HG02798 (cell line): ENCODE data around the gene FAM111A.

Experiments used
- ATAC-seq: cut with Tn5 transposase; IDR thresholded peaks from one replicate; pipeline ENCODE4 v1.9.1; 2021; ENCODE audit warnings: mild to moderate bottlenecking; ENCODE audit not compliant: unreplicated experiment, poor library complexity

Gene FAM111A

DNA sequence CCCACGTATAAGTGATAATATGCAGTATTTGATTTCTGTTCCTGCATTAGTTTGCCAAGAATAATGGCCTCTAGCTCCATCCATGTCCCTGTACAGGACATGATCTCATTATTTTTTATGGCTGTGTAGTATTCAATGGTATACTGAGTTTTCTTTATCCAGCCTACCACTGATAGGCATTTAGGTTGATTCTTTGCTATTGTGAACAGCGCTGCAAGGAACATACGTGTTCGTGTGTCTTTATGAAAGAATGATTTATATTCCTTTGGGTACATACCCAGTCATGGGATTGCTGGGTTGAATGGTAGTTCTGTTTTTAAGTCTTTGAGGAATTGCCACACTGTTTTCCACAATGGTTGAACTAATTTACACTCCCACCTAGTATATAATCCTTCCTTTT, 1.5 kb upstream of the FAM111A start:
- ATAC-seq = no peak

DNA sequence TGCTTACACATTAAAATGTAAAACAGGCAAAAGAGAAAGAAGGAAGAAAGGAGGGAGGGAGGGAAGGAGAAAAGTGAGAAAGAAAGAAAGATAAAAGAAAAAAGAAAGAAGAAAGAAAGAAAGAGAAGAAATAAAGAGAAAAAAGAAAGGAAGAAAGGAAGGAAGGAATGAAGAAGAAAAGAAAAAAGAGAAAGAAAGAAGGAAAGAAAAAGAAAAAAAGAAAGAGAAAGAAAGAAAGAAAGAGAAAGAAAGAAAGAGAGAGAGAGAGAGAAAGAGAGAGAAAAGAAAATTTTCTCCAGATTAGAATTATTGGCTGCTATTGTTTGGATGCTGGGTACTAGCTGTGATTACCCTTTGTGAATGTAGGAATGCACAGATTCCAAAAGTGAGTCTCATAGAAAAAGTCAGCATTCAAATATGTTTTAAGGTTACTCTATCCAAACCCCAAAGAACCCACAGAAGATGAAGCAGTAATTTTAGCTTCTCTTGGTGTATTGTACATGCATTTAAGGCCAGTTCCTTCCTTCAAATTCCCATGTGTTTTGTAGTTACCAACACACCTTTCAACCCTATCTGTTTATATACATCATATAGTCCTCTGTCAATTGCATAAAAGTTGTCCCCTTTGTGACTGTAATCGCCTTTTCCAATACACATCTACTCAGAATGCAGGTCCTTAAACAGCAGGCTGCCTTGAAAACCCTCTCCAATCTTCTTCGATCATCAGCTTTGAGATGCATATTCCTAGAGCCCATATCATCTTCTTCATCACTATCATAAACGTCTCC, 789 bp upstream of the FAM111A start:
- no peak for ATAC-seq

DNA sequence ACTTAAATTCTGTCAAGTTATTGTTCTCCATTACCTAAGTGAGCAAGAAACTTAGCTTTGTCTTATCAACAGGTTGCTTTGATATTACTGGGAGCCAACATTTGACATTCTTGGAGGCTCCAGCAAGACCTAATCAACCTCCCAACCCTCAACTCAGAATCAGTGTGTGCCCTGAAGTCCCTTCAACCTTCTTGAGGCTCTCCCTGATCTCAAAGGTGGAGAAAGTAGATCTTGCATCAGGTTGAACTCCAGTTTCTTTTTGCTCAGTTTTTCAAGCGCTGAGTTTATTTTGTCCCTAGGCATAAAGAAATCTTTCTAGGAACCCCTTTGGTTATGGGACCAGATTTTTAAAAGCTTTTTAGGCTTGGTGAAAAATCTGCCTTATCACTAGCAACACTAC, 1.4 kb downstream of the FAM111A start:
- ATAC-seq = no peak

DNA sequence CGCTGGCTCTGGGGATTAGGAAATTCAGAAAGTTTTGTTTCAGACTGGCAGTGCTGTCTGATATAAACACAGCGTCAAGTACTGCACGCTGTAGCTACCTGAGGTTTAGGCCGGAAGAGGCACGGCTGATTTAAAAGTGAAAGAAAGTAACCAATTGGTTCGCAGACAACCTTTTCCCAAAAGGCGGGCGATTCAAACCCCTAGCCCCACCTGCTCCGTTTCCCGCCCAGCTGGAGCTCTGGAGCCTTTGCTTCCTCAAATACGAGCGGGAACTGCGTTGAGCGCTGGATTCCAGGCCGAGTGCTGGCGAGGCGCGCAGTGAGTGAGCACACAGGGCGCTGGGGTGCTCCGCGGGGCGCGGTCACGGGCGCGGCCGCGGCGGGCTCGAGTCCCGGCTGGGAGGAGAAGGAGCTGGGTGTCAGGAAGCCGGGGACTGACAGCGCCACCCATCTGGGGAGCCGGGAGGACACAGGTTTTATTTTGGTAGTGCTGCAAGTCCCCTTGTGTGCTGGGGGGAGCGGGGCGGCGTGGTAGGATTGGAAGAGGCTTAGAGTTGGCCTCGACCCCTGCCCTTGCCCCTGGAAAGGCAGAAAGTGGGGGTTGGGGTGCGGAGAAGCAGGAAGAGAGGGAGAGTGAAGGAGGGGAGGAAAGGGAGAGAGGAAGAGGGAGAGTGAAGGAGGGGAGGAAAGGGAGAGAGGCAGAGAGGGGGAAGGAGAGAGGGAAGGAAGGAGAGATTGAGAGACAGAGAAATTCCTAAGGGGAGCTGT, 2.1 kb downstream of the FAM111A start:
- ATAC-seq = peak; percentile 69

DNA sequence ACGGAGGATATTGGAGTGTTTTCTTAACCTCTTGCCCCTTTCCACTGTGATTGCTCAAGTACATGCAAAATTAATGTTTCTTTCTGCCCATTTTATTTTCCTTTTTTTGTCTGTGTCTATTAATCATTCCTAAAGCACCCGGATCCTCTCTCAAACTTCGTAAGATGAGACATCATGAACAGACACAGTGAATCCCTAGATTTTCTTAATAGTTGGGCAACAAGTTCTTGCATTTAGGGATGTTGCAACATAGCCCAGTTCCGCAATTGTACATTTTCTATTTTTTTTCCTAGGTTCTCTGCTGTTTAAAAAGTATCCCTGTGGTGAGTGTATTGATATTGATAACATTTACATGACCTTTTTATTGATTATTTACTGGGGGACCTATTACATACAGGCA, 2.9 kb downstream of the FAM111A start:
- ATAC-seq = no peak

DNA sequence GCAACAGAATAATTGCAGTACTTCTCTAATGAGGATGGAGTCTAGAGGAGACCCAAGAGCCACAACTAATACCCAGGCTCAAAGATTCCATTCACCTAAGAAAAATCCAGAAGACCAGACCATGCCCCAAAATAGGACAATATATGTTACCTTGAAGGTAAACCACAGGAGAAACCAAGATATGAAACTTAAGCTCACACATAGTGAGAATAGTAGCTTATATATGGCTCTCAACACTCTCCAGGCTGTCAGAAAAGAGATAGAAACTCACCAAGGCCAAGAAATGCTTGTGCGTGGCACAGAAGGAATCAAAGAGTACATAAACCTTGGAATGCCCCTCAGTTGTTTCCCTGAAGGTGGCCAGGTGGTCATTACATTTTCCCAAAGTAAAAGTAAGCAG, 9.1 kb downstream of the FAM111A start:
- peak; percentile 56 for ATAC-seq

DNA sequence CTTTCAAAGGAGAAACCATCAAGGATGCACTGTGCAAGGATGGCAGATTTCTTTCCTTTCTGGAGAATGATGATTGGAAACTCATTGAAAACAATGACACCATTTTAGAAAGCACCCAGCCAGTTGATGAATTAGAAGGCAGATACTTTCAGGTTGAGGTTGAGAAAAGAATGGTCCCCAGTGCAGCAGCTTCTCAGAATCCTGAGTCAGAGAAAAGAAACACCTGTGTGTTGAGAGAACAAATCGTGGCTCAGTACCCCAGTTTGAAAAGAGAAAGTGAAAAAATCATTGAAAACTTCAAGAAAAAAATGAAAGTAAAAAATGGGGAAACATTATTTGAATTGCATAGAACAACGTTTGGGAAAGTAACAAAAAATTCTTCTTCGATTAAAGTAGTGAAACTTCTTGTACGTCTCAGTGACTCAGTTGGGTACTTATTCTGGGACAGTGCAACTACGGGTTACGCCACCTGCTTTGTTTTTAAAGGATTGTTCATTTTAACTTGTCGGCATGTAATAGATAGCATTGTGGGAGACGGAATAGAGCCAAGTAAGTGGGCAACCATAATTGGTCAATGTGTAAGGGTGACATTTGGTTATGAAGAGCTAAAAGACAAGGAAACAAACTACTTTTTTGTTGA, 9.8 kb downstream of the FAM111A start:
- ATAC-seq = peak; percentile 91

DNA sequence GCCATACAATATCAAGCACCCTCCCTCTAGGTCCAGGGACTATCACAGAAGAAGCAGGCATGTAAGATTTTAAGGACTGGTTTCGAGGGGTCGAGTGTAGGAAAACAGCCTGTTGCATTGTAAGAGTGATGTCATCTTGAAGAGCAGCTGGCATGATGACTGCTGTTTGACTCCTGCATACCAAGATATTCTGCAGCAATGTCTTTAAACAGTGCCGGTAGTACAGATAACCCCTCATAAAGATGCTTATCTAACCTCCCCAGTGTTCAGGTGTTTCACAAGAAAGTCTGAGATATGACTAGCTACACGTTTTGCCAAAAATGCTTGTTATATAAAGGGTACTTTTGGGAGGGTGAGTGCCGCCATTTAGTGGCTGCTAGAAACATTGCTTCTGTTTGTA, 12.0 kb downstream of the FAM111A start:
- ATAC-seq = no peak

DNA sequence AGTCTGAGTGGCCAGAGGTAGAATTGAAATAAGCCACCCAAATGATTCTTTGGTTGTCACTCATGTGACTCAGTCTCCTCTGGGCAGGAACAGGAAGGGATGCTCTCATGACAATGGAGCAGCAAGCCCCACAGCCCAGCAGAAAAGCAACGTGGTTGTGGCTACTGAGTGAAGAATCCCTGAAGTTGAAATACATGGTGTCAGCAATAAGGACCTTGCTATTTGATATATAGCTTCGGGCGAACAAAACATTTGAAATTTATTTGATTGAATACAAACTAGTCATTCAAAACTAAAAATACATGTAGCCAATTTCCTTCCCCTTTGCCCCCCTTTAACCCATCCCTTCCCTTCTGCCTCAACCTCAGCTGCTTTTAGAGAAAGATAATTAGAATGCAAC, 14.8 kb downstream of the FAM111A start:
- no peak for ATAC-seq

DNA sequence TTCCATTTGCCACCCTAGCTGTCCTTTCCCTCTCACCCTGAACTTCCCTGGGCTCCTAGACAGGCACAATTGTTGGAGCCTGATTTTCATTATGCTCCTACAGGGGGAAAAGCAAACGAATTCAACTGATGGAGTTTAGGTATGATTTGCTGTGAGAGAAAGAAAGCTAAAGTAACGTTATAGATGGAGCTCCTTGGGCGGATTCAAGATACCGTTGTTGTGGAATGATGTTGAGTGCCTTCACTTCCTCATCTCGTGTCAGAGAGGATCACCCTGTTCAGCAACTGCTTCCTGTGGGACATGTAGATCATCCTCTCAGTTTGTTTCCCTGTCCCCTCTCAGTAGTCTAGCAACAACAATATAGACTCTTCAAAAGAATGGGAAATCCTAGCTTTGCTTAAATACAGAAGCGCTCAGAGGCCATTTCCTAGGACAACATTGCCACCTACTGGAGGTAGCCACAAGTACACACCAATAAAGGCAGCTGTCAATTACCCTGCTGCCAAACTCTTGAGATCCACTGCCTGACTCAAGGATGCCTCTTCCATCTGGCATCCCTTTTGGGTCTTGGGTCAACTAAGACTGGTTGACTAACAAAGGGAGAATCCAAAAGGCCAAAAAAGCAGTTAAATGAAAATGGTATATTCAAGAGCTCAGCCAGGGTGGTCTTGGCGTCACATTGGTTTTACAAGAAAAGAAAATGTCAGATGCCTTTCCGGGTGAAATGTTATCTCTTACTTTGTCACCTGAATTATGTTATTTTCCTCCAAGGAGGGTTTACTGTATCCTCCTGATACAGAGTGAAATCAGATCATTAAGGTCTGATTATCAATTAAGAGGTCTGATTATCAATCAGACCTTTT, 15.8 kb downstream of the FAM111A start:
- peak; percentile 93 for ATAC-seq

DNA sequence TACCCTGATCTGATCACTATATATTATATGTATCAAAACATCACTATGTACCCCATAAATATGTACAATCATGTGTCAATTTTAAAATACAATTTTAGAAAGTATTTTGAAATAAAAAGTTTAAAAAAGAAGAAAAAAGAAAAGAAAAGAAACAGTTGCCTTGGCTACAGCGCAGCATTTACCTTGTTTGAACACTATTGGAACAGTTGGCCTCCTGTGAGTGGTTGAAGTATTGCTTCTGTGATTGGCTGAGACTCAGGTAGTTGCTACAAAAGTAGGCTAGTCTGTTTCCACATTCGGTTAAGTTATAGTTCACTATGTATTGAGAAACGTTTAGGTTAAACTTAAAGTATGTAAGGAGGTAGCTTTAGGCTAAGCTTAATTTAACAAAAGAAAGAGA, 21.4 kb downstream of the FAM111A start:
- no peak for ATAC-seq

DNA sequence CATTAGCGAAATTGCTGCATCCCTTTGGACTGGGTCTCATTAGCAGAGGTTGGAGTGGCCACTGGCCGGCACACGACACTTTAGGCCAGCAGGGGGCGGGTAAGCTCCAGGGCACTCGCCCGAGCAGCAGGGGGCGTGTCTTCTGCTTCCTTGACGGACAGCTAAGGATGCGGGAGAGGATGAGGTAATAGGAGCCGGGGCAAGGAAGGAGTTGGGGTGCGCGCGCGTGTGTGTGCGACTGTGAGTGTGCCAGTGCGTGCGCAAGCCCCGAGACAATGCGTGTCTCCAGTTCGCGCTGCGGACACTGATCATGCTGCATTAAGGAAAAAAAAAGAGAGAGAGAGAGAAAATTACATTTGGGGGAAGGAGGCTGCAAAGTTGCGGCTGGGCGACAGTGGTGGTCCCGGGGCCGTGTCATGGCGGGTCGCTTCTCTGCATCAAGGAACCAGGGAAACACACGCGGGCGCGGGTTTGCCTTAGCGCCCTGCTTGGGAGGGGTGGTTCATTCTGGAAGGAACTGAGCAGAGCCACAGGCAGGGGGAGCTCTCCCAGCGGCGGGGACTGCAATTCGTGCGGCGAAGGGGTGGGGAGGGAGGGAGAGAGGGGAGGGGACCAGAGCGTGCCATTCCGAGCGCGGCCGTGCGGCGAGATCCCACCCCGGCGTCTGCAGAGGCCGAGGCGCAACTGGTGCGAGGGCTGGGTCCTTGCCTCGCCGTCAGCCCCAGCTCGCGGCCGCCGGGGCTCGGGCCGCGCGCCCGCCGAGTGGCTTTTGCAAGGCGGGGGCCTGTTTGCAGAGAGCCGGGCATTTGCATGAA, 29.1 kb downstream of the FAM111A start, which contains the start of gene DTX4:
Gene DTX4, plus strand, starts transcription at position 625 of the 815 bp plus-strand sequence. CDS start 464 bp downstream, outside the sequence.
- ATAC-seq = peak; percentile 81

DNA sequence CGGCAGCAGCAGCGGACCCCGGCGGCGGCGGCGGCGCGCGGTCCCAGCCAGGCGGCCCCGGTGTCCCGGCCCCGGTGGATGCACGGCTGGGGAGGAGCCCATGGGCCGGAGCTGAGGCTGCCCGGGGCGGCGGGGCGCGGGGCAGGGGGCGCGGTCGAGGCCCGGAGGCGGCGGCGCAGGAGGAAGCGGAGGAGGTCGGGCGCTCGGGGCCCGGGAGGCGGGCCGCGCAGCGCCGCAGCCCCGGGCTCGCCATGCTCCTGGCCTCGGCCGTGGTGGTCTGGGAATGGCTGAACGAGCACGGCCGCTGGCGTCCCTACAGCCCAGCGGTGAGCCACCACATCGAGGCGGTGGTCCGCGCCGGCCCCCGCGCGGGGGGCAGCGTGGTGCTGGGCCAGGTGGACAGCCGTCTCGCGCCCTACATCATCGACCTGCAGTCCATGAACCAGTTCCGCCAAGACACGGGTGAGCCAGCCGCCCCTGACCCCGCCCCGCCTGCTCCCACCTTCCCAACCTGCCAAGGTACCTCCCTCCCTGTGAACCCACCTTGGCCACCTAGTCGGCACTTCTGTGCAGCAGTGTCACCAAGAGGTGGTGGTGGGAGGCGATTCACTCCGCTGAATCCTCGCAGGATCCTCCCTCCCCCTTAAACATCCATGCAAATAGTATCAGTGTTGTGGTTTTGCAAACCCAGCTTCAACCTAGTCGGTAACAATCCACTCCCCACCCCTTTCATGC, 29.9 kb downstream of the FAM111A start:
- peak; percentile 24 for ATAC-seq

DNA sequence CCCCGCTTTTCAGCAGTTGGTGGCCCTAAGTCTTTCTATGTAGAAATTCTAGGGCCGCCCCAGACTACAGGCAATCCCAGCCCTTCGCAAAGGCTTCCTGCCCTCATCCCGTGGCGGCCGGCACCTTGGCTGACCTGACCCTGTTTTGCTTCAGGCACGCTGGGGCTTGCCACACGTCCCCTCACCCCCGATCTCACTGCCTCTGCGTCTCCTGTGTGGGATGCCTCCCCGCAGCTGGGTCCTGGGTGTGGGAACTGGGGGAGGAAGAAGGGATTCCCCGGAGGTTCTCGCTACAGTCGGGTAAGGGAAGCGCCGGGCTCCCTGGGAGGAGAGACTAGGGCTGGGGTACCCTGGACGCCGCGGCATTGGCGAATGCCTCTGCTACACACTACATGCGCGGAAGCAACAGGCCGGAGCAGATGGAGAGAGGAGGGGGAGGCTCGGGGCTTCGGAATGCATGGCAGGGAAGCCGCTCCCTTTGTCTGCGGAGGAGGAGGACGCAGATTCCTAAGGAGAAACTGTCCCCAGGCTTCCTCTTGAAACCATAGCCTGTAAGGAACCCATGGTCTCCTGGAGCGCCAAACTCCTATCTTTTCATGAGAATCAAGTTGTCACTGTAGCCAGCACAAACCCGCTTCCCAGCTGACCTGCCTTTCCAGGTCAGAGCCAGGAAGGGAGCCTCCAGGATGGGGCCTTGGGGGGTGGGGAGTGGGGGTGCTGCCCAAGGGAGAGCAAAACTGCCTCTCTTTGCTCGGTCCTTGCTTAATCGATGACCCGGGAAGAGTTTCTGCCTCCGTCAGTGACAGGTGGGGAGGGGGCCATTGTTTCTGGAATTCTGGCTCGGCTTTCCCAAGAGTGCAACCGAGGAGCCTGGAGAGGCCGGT, 30.7 kb downstream of the FAM111A start:
- no peak for ATAC-seq

DNA sequence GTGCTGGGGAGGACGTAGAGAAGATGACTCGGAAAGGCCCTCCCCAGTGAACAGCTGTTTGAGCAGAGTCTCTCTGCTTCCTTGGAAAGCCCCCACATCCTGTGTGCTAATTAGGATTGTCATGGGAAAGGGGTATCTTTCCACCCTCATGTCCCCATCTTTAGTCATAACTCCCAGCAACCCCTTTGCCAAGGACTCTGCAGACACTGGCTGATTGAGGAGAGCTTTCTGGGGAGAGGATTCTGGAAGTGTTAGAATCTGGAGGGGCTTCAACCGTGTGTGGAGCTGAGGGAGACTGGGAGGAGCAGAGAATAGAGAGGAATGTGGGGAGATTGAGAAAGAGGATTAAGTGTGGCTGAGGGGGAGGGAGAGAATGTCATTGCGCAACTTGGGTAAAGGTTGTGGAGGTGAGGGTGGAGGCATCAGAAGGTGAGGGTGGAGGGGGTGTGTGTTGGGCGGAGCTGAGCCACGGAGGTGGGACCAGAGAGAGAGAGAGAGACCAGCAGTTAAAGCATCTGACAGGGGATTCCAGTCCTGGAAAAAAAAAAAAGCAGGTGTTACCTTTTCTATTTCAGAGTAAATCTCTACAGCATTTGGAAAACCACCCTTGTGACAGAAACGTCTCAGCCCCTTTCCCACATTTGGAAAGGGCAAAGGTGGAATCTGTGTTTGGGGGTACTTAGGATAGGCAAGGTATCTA, 31.5 kb downstream of the FAM111A start:
- no peak for ATAC-seq

DNA sequence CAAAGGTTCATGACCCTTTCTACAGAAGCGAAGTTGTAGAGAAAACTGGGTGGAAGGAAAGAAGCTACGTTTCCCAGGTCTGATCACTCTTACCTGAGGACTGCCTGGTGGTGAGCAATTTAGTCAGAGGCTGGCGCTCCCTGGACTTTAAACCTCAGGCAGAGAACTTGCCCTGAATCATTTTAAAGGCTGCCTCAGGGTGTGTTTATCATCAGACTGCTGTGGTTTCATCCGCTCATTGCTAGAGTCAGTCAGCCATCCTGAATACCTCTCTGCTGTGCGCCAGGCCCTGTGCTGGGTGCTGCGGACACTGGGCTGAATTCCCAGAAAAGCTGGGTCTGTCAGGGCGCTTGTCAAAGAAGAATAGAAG, 32.0 kb downstream of the FAM111A start:
- no peak for ATAC-seq

DNA sequence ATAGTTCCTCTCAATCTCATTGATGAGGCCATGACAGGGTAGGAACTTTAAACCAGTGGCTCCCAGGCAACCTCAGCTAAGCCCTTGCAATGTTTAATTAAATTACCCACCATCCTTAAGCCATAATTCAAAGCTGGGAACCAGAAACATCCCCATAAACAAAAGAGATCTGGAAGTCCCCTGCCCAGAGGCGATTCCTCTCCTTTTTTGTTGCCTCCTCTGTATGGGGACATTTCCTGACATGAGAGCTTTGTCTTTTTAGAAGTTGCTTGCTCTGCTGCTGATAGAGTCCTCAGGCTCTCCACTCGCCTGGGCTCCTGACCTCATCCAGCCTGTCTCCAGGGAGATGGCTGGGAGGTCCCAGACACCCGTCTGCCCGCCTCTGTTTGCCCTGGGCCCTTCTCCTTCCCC, 32.4 kb downstream of the FAM111A start:
- no peak for ATAC-seq
